Neural cell (in vitro differentiated cells): ENCODE measurements around the gene ZSWIM5.

Source experiments
- CTCF ChIP-seq: fragments of 450-650 bp; IDR thresholded peaks from 2 replicates; pipeline ENCODE4 v1.5.1; 2014; ENCODE audit warnings: antibody characterized with exemption, mild to moderate bottlenecking, moderate library complexity; ENCODE audit not compliant: poor library complexity, severe bottlenecking
- EP300 ChIP-seq: fragments of 450-650 bp; conservative IDR thresholded peaks from 2 replicates; pipeline ENCODE4 v1.6.1; 2014; ENCODE audit warnings: antibody characterized with exemption, mild to moderate bottlenecking, moderate library complexity; ENCODE audit not compliant: poor library complexity, severe bottlenecking
- EZH2 ChIP-seq: fragments of 200-600, 300-800 bp; shearing (Covaris generic), sonication (generic); IDR thresholded peaks from 2 replicates; pipeline ENCODE4 v1.6.1; 2014; ENCODE audit warnings: antibody characterized with exemption, low read length, borderline replicate concordance, mild to moderate bottlenecking; ENCODE audit not compliant: insufficient read depth, poor library complexity, severe bottlenecking
- MXI1 ChIP-seq: fragments of 450-650 bp; conservative IDR thresholded peaks from 2 replicates; pipeline ENCODE4 v1.6.1; 2014; ENCODE audit warnings: antibody characterized with exemption, mild to moderate bottlenecking; ENCODE audit not compliant: poor library complexity, severe bottlenecking
- POLR2AphosphoS5 ChIP-seq: IDR thresholded peaks from 2 replicates; pipeline ENCODE4 v1.6.1; 2012
- RAD21 ChIP-seq: fragments of 450-650 bp; conservative IDR thresholded peaks from 2 replicates; pipeline ENCODE4 v1.6.1; 2014; ENCODE audit warnings: antibody characterized with exemption, mild to moderate bottlenecking, moderate library complexity
- SMC3 ChIP-seq: fragments of 450-650 bp; conservative IDR thresholded peaks from 2 replicates; pipeline ENCODE4 v1.6.1; 2014; ENCODE audit warnings: antibody characterized with exemption, mild to moderate bottlenecking, moderate library complexity; ENCODE audit not compliant: poor library complexity
- TAF1 ChIP-seq: IDR thresholded peaks from 2 replicates; pipeline ENCODE4 v1.6.1; 2012; ENCODE audit warnings: low read depth
- TF ChIP-seq, protein P1 (sequence below): IDR thresholded peaks from 2 replicates; pipeline ENCODE4 v1.6.1; 2012; ENCODE audit warnings: borderline replicate concordance

DNA sequence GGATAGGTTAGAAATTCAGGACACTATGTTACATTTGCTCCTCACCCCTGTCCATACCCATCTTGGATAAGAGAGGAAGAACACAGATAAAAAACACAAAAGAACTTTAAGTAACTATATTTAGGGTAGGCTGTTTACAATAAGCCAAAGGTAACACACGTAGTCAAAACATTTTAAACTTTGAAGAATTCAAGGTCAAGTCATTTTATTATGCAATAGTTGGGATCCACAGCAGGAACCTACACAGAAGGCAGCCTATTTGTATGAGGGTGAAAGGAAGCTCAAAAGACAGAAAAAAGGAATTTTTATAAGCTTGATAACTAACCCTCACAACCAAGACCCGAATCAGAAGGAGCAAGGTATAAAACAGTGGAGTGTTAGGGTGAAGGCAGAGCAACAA lies 89.6 kb downstream of the ZSWIM5 start:
- TF ChIP-seq EZH2 (no peak), CTCF (no peak), EP300 (no peak), POLR2AphosphoS5 (no peak), MXI1 (no peak), TAF1 (no peak), RAD21 (no peak), SMC3 (no peak)
- TF ChIP-seq, protein P1, sequence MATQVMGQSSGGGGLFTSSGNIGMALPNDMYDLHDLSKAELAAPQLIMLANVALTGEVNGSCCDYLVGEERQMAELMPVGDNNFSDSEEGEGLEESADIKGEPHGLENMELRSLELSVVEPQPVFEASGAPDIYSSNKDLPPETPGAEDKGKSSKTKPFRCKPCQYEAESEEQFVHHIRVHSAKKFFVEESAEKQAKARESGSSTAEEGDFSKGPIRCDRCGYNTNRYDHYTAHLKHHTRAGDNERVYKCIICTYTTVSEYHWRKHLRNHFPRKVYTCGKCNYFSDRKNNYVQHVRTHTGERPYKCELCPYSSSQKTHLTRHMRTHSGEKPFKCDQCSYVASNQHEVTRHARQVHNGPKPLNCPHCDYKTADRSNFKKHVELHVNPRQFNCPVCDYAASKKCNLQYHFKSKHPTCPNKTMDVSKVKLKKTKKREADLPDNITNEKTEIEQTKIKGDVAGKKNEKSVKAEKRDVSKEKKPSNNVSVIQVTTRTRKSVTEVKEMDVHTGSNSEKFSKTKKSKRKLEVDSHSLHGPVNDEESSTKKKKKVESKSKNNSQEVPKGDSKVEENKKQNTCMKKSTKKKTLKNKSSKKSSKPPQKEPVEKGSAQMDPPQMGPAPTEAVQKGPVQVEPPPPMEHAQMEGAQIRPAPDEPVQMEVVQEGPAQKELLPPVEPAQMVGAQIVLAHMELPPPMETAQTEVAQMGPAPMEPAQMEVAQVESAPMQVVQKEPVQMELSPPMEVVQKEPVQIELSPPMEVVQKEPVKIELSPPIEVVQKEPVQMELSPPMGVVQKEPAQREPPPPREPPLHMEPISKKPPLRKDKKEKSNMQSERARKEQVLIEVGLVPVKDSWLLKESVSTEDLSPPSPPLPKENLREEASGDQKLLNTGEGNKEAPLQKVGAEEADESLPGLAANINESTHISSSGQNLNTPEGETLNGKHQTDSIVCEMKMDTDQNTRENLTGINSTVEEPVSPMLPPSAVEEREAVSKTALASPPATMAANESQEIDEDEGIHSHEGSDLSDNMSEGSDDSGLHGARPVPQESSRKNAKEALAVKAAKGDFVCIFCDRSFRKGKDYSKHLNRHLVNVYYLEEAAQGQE = no peak
